ENCODE data around the gene NUBPL. TPM values are rescaled to one million over a fixed set of nuclear protein-coding genes. Genes with fewer than 3 reads are reported as not detected.

NUBPL gene
- total RNA-seq = 10 to 100 TPM in 7 of 8 experiments, 1 to 10 TPM in 1; 8.8 to 18.2 (median 10.7) TPM

GRCh38 chr14:31561155-31561846, at the start of gene NUBPL:
TSS of gene NUBPL (plus strand) at chr14:31561404. CDS start at chr14:31561440, 36 bp downstream.
- peak; percentile 96 to 98 (median 97) for ATAC-seq (replicated peaks in 6 of 8)
- H3K27ac ChIP-seq = peak within 1 kb of the TSS; percentile 83 to 93

GRCh38 chr14:31527087-31527486, 34.1 kb upstream of the NUBPL start:
- 40 to 96% methylated on average over 1 to 5 of the region's 33 CpGs; no CpG with 5 or more reads in 8 of the 10 experiments for WGBS, 10 experiments
- Histone ChIP-seq H3K4me3 (no peak overlapping the region), H3K27ac (no peak overlapping the region), H3K4me1 (replicated peaks in 1 of 2) (no peaks in the 10 kb centered on the region)
- ATAC-seq (replicated peaks in 6 of 8) = no peak
- in situ Hi-C loops (cut with MboI; ENCODE audit: low pct_unique_long_range_greater_than_20kb in 2 of 9, low sequenced_read_pairs in 9 of 9, unreplicated experiment in 9 of 9) = no loop called here

More at GRCh38 chr14:31561155-31561846, at the start of gene NUBPL:
- whole genome bisulfite sequencing, 10 experiments = 0 to 2% (median 2%) methylated on average over 2 to 20 of the region's 34 CpGs
- in situ Hi-C loops (cut with MboI; ENCODE audit: low pct_unique_long_range_greater_than_20kb in 2 of 9, low sequenced_read_pairs in 9 of 9, unreplicated experiment in 9 of 9) = no loop called here
- H3K4me3 ChIP-seq = peak within 1 kb of the TSS; percentile 69 to 98 (median 80)
- H3K4me1 ChIP-seq (replicated peaks in 1 of 2) = peaks cover 5 to 12% of the 10 kb centered on the region in 2 donors

GRCh38 chr14:31527546-31527945, 33.7 kb upstream of the NUBPL start:
- ATAC-seq (replicated peaks in 6 of 8) = no peak
- Histone ChIP-seq H3K4me1 (replicated peaks in 1 of 2) (no peaks in the 10 kb centered on the region), H3K27ac (no peak overlapping the region), H3K4me3 (no peak overlapping the region)
- WGBS, 10 experiments = 50% methylated on average over 2 of the region's 8 CpGs; no CpG with 5 or more reads in 9 of the 10 experiments
- in situ Hi-C loops (cut with MboI; ENCODE audit: low pct_unique_long_range_greater_than_20kb in 2 of 9, low sequenced_read_pairs in 9 of 9, unreplicated experiment in 9 of 9) = no loop called here

- no peaks in the 10 kb centered on the region for H3K4me1 ChIP-seq (replicated peaks in 1 of 2)
- H3K4me3 ChIP-seq = no peak overlapping the region
- H3K27ac ChIP-seq = no peak overlapping the region
- 29 to 100% (median 85%) methylated on average over 1 of the region's 1 CpG; no CpG with 5 or more reads in 4 of the 10 experiments for WGBS, 10 experiments
- in situ Hi-C loops (cut with MboI; ENCODE audit: low pct_unique_long_range_greater_than_20kb in 2 of 9, low sequenced_read_pairs in 9 of 9, unreplicated experiment in 9 of 9) = no loop called here
- no peak for ATAC-seq (replicated peaks in 6 of 8)
Observed at GRCh38 chr14:31529053-31529452, 32.2 kb upstream of the NUBPL start.

- WGBS, 10 experiments = 16 to 95% (median 60%) methylated on average over 3 to 7 of the region's 7 CpGs
Observed at GRCh38 chr14:31530136-31530535, 31.1 kb upstream of the NUBPL start.

GRCh38 chr14:31536201-31536960, 24.8 kb upstream of the NUBPL start:
- Histone ChIP-seq H3K27ac (no peak overlapping the region), H3K4me3 (no peak overlapping the region), H3K4me1 (replicated peaks in 1 of 2) (no peaks in the 10 kb centered on the region)
- in situ Hi-C loops (cut with MboI; ENCODE audit: low pct_unique_long_range_greater_than_20kb in 2 of 9, low sequenced_read_pairs in 9 of 9, unreplicated experiment in 9 of 9) = no loop called here
- ATAC-seq (replicated peaks in 6 of 8) = no peak
- 9 to 97% (median 86%) methylated on average over 1 to 5 of the region's 5 CpGs for WGBS, 10 experiments

More at GRCh38 chr14:31530136-31530535, 31.1 kb upstream of the NUBPL start:
- Histone ChIP-seq H3K27ac (no peak overlapping the region), H3K4me3 (no peak overlapping the region), H3K4me1 (replicated peaks in 1 of 2) (no peaks in the 10 kb centered on the region)
- in situ Hi-C loops (cut with MboI; ENCODE audit: low pct_unique_long_range_greater_than_20kb in 2 of 9, low sequenced_read_pairs in 9 of 9, unreplicated experiment in 9 of 9) = no loop called here
- no peak for ATAC-seq (replicated peaks in 6 of 8)

- no peak overlapping the region for H3K4me3 ChIP-seq
- ATAC-seq (replicated peaks in 6 of 8) = no peak
- no peak overlapping the region for H3K27ac ChIP-seq
- 83 to 100% (median 100%) methylated on average over 1 of the region's 1 CpG; no CpG with 5 or more reads in 3 of the 10 experiments for WGBS, 10 experiments
- in situ Hi-C loops (cut with MboI; ENCODE audit: low pct_unique_long_range_greater_than_20kb in 2 of 9, low sequenced_read_pairs in 9 of 9, unreplicated experiment in 9 of 9) = no loop called here
- no peaks in the 10 kb centered on the region for H3K4me1 ChIP-seq (replicated peaks in 1 of 2)
Observed at GRCh38 chr14:31541702-31542101, 19.5 kb upstream of the NUBPL start.

- whole genome bisulfite sequencing, 10 experiments = 13 to 100% (median 53%) methylated on average over 1 to 5 of the region's 5 CpGs; no CpG with 5 or more reads in 2 of the 10 experiments
- Histone ChIP-seq H3K4me3 (no peak overlapping the region), H3K27ac (no peak overlapping the region), H3K4me1 (replicated peaks in 1 of 2) (no peaks in the 10 kb centered on the region)
- in situ Hi-C loops (cut with MboI; ENCODE audit: low pct_unique_long_range_greater_than_20kb in 2 of 9, low sequenced_read_pairs in 9 of 9, unreplicated experiment in 9 of 9) = no loop called here
- ATAC-seq (replicated peaks in 6 of 8) = peak in 3 of 8 experiments; percentile 25 to 68 (median 47)
Observed at GRCh38 chr14:31543969-31544799, 17.0 kb upstream of the NUBPL start.

- no peak for ATAC-seq (replicated peaks in 6 of 8)
Observed at GRCh38 chr14:31544816-31545215, 16.4 kb upstream of the NUBPL start.

GRCh38 chr14:31545328-31545727, 15.9 kb upstream of the NUBPL start:
- Histone ChIP-seq H3K4me3 (no peak overlapping the region), H3K27ac (no peak overlapping the region), H3K4me1 (replicated peaks in 1 of 2) (no peaks in the 10 kb centered on the region)
- in situ Hi-C loops (cut with MboI; ENCODE audit: low pct_unique_long_range_greater_than_20kb in 2 of 9, low sequenced_read_pairs in 9 of 9, unreplicated experiment in 9 of 9) = no loop called here
- no peak for ATAC-seq (replicated peaks in 6 of 8)
- WGBS, 10 experiments = 25 to 83% (median 68%) methylated on average over 2 to 3 of the region's 3 CpGs

More at GRCh38 chr14:31544816-31545215, 16.4 kb upstream of the NUBPL start:
- WGBS, 10 experiments = 75 to 100% (median 93%) methylated on average over 1 to 3 of the region's 3 CpGs; no CpG with 5 or more reads in 1 of the 10 experiments
- no peak overlapping the region for H3K27ac ChIP-seq
- H3K4me3 ChIP-seq = no peak overlapping the region
- no peaks in the 10 kb centered on the region for H3K4me1 ChIP-seq (replicated peaks in 1 of 2)
- in situ Hi-C loops (cut with MboI; ENCODE audit: low pct_unique_long_range_greater_than_20kb in 2 of 9, low sequenced_read_pairs in 9 of 9, unreplicated experiment in 9 of 9) = no loop called here

GRCh38 chr14:31549817-31550216, 11.4 kb upstream of the NUBPL start:
- Histone ChIP-seq H3K4me3 (no peak overlapping the region), H3K27ac (no peak overlapping the region), H3K4me1 (replicated peaks in 1 of 2) (no peaks in the 10 kb centered on the region)
- ATAC-seq (replicated peaks in 6 of 8) = no peak
- WGBS, 10 experiments = 52 to 100% (median 83%) methylated on average over 1 to 2 of the region's 2 CpGs; no CpG with 5 or more reads in 4 of the 10 experiments
- in situ Hi-C loops (cut with MboI; ENCODE audit: low pct_unique_long_range_greater_than_20kb in 2 of 9, low sequenced_read_pairs in 9 of 9, unreplicated experiment in 9 of 9) = no loop called here

- 0 to 90% (median 54%) methylated on average over 1 to 2 of the region's 2 CpGs; no CpG with 5 or more reads in 1 of the 10 experiments for WGBS, 10 experiments
- in situ Hi-C loops (cut with MboI; ENCODE audit: low pct_unique_long_range_greater_than_20kb in 2 of 9, low sequenced_read_pairs in 9 of 9, unreplicated experiment in 9 of 9) = no loop called here
- no peak for ATAC-seq (replicated peaks in 6 of 8)
- Histone ChIP-seq H3K27ac (no peak overlapping the region), H3K4me1 (replicated peaks in 1 of 2) (no peaks in the 10 kb centered on the region), H3K4me3 (no peak overlapping the region)
Observed at GRCh38 chr14:31550589-31550988, 10.6 kb upstream of the NUBPL start.

- no peaks in the 10 kb centered on the region for H3K4me1 ChIP-seq (replicated peaks in 1 of 2)
- H3K27ac ChIP-seq = no peak overlapping the region
- peak in 1 of 8 experiments; percentile 32 for ATAC-seq (replicated peaks in 6 of 8)
- WGBS, 10 experiments = 6 to 82% (median 37%) methylated on average over 1 to 2 of the region's 2 CpGs
- no peak overlapping the region for H3K4me3 ChIP-seq
- in situ Hi-C loops (cut with MboI; ENCODE audit: low pct_unique_long_range_greater_than_20kb in 2 of 9, low sequenced_read_pairs in 9 of 9, unreplicated experiment in 9 of 9) = no loop called here
Observed at GRCh38 chr14:31556191-31556590, 5.0 kb upstream of the NUBPL start.
